Neural cell (in vitro differentiated cells): ENCODE results near the gene ITGA11. TPM values are rescaled to one million over a fixed set of nuclear protein-coding genes. Genes with fewer than 3 reads are reported as not detected.

Experiments
- H2AFZ ChIP-seq: fragments of 200-600, 300-800 bp; sonication (generic), shearing (Covaris generic); 2 replicates; pipeline ENCODE4 v1.6.0; 2014; ENCODE audit warnings: low read depth, mild to moderate bottlenecking, antibody characterized with exemption, low read length, moderate library complexity
- H3F3A ChIP-seq: fragments of 200-600 bp; shearing (Covaris generic); 2 replicates; pipeline ENCODE4 v1.6.1; 2016; ENCODE audit warnings: mild to moderate bottlenecking, moderate library complexity, mixed read lengths, antibody characterized with exemption, low read length; ENCODE audit not compliant: insufficient read depth, poor library complexity, severe bottlenecking
- H3K27ac ChIP-seq: fragments of 200-600, 300-800 bp; sonication (generic), shearing (Covaris generic); 2 replicates; pipeline ENCODE4 v1.5.1; 2014; ENCODE audit warnings: mild to moderate bottlenecking, low read length, moderate library complexity
- H3K27me3 ChIP-seq: fragments of 300-800, 200-600 bp; sonication (generic), shearing (Covaris generic); 2 replicates; pipeline ENCODE4 v1.6.0; 2014; ENCODE audit warnings: mild to moderate bottlenecking, low read depth, low read length, moderate library complexity; ENCODE audit not compliant: insufficient read depth
- H3K36me3 ChIP-seq: fragments of 300-800, 200-600 bp; sonication (generic), shearing (Covaris generic); 2 replicates; pipeline ENCODE4 v1.5.1; 2014; ENCODE audit warnings: mild to moderate bottlenecking, antibody characterized with exemption, low read length, moderate library complexity; ENCODE audit not compliant: insufficient read depth
- H3K4me2 ChIP-seq: fragments of 300-800, 200-600 bp; sonication (generic), shearing (Covaris generic); 2 replicates; pipeline ENCODE4 v1.6.0; 2014; ENCODE audit warnings: mild to moderate bottlenecking, low read length
- H3K4me3 ChIP-seq: fragments of 300-800, 200-600 bp; sonication (generic), shearing (Covaris generic); 2 replicates; pipeline ENCODE4 v1.5.1; 2014; ENCODE audit warnings: mild to moderate bottlenecking, low read length, moderate library complexity
- H3K79me2 ChIP-seq: fragments of 200-600 bp; shearing (Covaris generic); replicated peaks from 2 replicates; pipeline ENCODE4 v1.6.0; 2014; ENCODE audit warnings: mild to moderate bottlenecking, low read length, moderate library complexity; ENCODE audit not compliant: insufficient read depth
- H3K9ac ChIP-seq: fragments of 300-800, 200-600 bp; sonication (generic), shearing (Covaris generic); 2 replicates; pipeline ENCODE4 v1.6.1; 2016; ENCODE audit warnings: mild to moderate bottlenecking, low read length, mixed read lengths
- H3K9me2 ChIP-seq: fragments of 200-600 bp; shearing (Covaris generic); 2 replicates; pipeline ENCODE4 v1.6.1; 2016; ENCODE audit warnings: mild to moderate bottlenecking, low read length, mixed read lengths; ENCODE audit not compliant: insufficient read depth
- H3K9me3 ChIP-seq: fragments of 200-600, 300-800 bp; sonication (generic), shearing (Covaris generic); 2 replicates; pipeline ENCODE4 v1.6.1; 2016; ENCODE audit warnings: mild to moderate bottlenecking, mixed run types, low read length, moderate library complexity, mixed read lengths
- H4K20me1 ChIP-seq: fragments of 200-600 bp; shearing (Covaris generic); 2 replicates; pipeline ENCODE4 v1.6.1; 2016; ENCODE audit warnings: mild to moderate bottlenecking, mixed run types; ENCODE audit not compliant: insufficient read depth
- CTCF ChIP-seq: fragments of 450-650 bp; IDR thresholded peaks from 2 replicates; pipeline ENCODE4 v1.5.1; 2014; ENCODE audit warnings: antibody characterized with exemption, mild to moderate bottlenecking, moderate library complexity; ENCODE audit not compliant: poor library complexity, severe bottlenecking
- EP300 ChIP-seq: fragments of 450-650 bp; conservative IDR thresholded peaks from 2 replicates; pipeline ENCODE4 v1.6.1; 2014; ENCODE audit warnings: antibody characterized with exemption, mild to moderate bottlenecking, moderate library complexity; ENCODE audit not compliant: poor library complexity, severe bottlenecking
- EZH2 ChIP-seq: fragments of 200-600, 300-800 bp; shearing (Covaris generic), sonication (generic); IDR thresholded peaks from 2 replicates; pipeline ENCODE4 v1.6.1; 2014; ENCODE audit warnings: antibody characterized with exemption, low read length, borderline replicate concordance, mild to moderate bottlenecking; ENCODE audit not compliant: insufficient read depth, poor library complexity, severe bottlenecking
- MXI1 ChIP-seq: fragments of 450-650 bp; conservative IDR thresholded peaks from 2 replicates; pipeline ENCODE4 v1.6.1; 2014; ENCODE audit warnings: antibody characterized with exemption, mild to moderate bottlenecking; ENCODE audit not compliant: poor library complexity, severe bottlenecking
- POLR2AphosphoS5 ChIP-seq: IDR thresholded peaks from 2 replicates; pipeline ENCODE4 v1.6.1; 2012
- RAD21 ChIP-seq: fragments of 450-650 bp; conservative IDR thresholded peaks from 2 replicates; pipeline ENCODE4 v1.6.1; 2014; ENCODE audit warnings: antibody characterized with exemption, mild to moderate bottlenecking, moderate library complexity
- REST ChIP-seq: IDR thresholded peaks from 2 replicates; pipeline ENCODE4 v1.6.1; 2012; ENCODE audit warnings: borderline replicate concordance
- SMC3 ChIP-seq: fragments of 450-650 bp; conservative IDR thresholded peaks from 2 replicates; pipeline ENCODE4 v1.6.1; 2014; ENCODE audit warnings: antibody characterized with exemption, mild to moderate bottlenecking, moderate library complexity; ENCODE audit not compliant: poor library complexity
- TAF1 ChIP-seq: IDR thresholded peaks from 2 replicates; pipeline ENCODE4 v1.6.1; 2012; ENCODE audit warnings: low read depth
- polyA plus RNA-seq: library from polyadenylated mRNA; depleted of rRNA; stranded (reverse); fragments of >200 nt; gene quantifications from 2 replicates; pipeline ENCODE4 v1.2.3, GENCODE V29; 2014

Gene ITGA11
- polyA plus RNA-seq, 1 donor from 2014 or later, result not detected

GRCh38 chr15:68411735-68412134, 20.2 kb downstream of the ITGA11 start:
- no peak overlapping the region for H3K9ac ChIP-seq
- no peaks in the 10 kb centered on the region for H3K9me2 ChIP-seq
- no peaks in the 10 kb centered on the region for H3K9me3 ChIP-seq
- no peak for TF ChIP-seq EP300
- no peak for TF ChIP-seq REST
- no peak for TF ChIP-seq RAD21
- TF ChIP-seq POLR2AphosphoS5, result no peak
- no peak for TF ChIP-seq TAF1
- TF ChIP-seq EZH2, result no peak
- no peak overlapping the region for H2AFZ ChIP-seq
- no peak overlapping the region for H3K4me3 ChIP-seq
- no peaks in the 10 kb centered on the region for H3K36me3 ChIP-seq
- no peak overlapping the region for H3K4me2 ChIP-seq
- H3F3A ChIP-seq, result no peaks in the 10 kb centered on the region
- no peaks in the 10 kb centered on the region for H3K79me2 ChIP-seq
- H3K27ac ChIP-seq, result no peak overlapping the region
- H4K20me1 ChIP-seq, result no peaks in the 10 kb centered on the region
- no peaks in the 10 kb centered on the region for H3K27me3 ChIP-seq

GRCh38 chr15:68411343-68411675, 20.7 kb downstream of the ITGA11 start:
- H2AFZ ChIP-seq, result no peak overlapping the region
- no peak overlapping the region for H3K9ac ChIP-seq
- no peaks in the 10 kb centered on the region for H3K79me2 ChIP-seq
- H3K4me2 ChIP-seq, result no peak overlapping the region
- H3K27ac ChIP-seq, result no peak overlapping the region
- no peaks in the 10 kb centered on the region for H3F3A ChIP-seq
- H3K9me3 ChIP-seq, result no peaks in the 10 kb centered on the region
- no peak for TF ChIP-seq SMC3
- no peak for TF ChIP-seq CTCF
- no peak for TF ChIP-seq MXI1
- TF ChIP-seq REST, result no peak
- no peaks in the 10 kb centered on the region for H3K36me3 ChIP-seq
- no peaks in the 10 kb centered on the region for H4K20me1 ChIP-seq
- no peaks in the 10 kb centered on the region for H3K27me3 ChIP-seq
- no peak overlapping the region for H3K4me3 ChIP-seq
- H3K9me2 ChIP-seq, result no peaks in the 10 kb centered on the region
